Astrocyte (in vitro differentiated cells and primary cell): ENCODE results near the gene CHAF1B. TPM values are rescaled to one million over a fixed set of nuclear protein-coding genes. Genes with fewer than 3 reads are reported as not detected.

Source experiments
- DNase-seq: peaks from one replicate; pipeline ENCODE4 v3.0.0-alpha.2; 2010; ENCODE audit warnings: low read depth
- FAIRE-seq: peaks from 2 replicates; lab custom pipeline; 2011; peaks lifted over from hg19 to GRCh38; lab: Jason Lieb, UNC
- H2AFZ ChIP-seq: 2 replicates; pipeline ENCODE4 v1.6.0; 2012; ENCODE audit warnings: low read depth, low read length, inconsistent platforms
- H3K27ac ChIP-seq: 2 replicates; pipeline ENCODE4 v1.5.1; 2011; ENCODE audit warnings: low read depth, low read length, inconsistent platforms
- H3K27me3 ChIP-seq: 2 replicates; pipeline ENCODE4 v1.6.0; 2011; ENCODE audit warnings: low read length, inconsistent platforms; ENCODE audit not compliant: insufficient read depth
- H3K36me3 ChIP-seq: 2 replicates; pipeline ENCODE4 v1.5.1; 2011; ENCODE audit warnings: low read length, inconsistent platforms; ENCODE audit not compliant: insufficient read depth
- H3K4me1 ChIP-seq: 2 replicates; pipeline ENCODE4 v1.5.1; 2011; ENCODE audit warnings: low read length, inconsistent platforms; ENCODE audit not compliant: insufficient read depth
- H3K4me2 ChIP-seq: 2 replicates; pipeline ENCODE4 v1.6.0; 2012; ENCODE audit warnings: low read length, inconsistent platforms
- H3K4me3 ChIP-seq: 2 replicates; pipeline ENCODE4 v1.5.1; 2011; ENCODE audit warnings: low read depth, mild to moderate bottlenecking, low read length, inconsistent platforms; ENCODE audit not compliant: insufficient read depth
- H3K79me2 ChIP-seq: 2 replicates; pipeline ENCODE4 v1.6.0; 2012; ENCODE audit warnings: mild to moderate bottlenecking, low read length, inconsistent platforms; ENCODE audit not compliant: insufficient read depth
- H3K9ac ChIP-seq: 2 replicates; pipeline ENCODE4 v1.6.0; 2012; ENCODE audit warnings: mild to moderate bottlenecking, low read length, inconsistent platforms
- H3K9me3 ChIP-seq: 2 replicates; pipeline ENCODE4 v1.5.1; 2012; ENCODE audit warnings: low read depth, mild to moderate bottlenecking, low read length, inconsistent platforms; ENCODE audit not compliant: insufficient read depth
- H4K20me1 ChIP-seq: 2 replicates; pipeline ENCODE4 v1.6.0; 2012; ENCODE audit warnings: low read length, inconsistent platforms; ENCODE audit not compliant: insufficient read depth
- H3K27ac Mint-ChIP-seq: one replicate; pipeline ENCODE4 v1.8.0; 2021; ENCODE audit warnings: mild to moderate bottlenecking, mixed read lengths; ENCODE audit not compliant: unreplicated experiment
- H3K27me3 Mint-ChIP-seq: one replicate; pipeline ENCODE4 v1.8.0; 2021; ENCODE audit warnings: low read depth, mixed read lengths; ENCODE audit not compliant: unreplicated experiment
- H3K36me3 Mint-ChIP-seq: one replicate; pipeline ENCODE4 v1.8.0; 2021; ENCODE audit warnings: low read depth, mixed read lengths; ENCODE audit not compliant: unreplicated experiment
- H3K4me1 Mint-ChIP-seq: one replicate; pipeline ENCODE4 v1.8.0; 2021; ENCODE audit warnings: low read depth, mixed read lengths; ENCODE audit not compliant: unreplicated experiment
- H3K4me3 Mint-ChIP-seq: one replicate; pipeline ENCODE4 v1.8.0; 2021; ENCODE audit warnings: mild to moderate bottlenecking, moderate library complexity, mixed read lengths; ENCODE audit not compliant: unreplicated experiment
- H3K9me3 Mint-ChIP-seq: one replicate; pipeline ENCODE4 v1.8.0; 2021; ENCODE audit warnings: mild to moderate bottlenecking, mixed read lengths; ENCODE audit not compliant: unreplicated experiment
- EZH2 ChIP-seq: IDR thresholded peaks from 2 replicates; pipeline ENCODE4 v1.6.1; 2012; ENCODE audit warnings: mild to moderate bottlenecking, low read length, inconsistent platforms; ENCODE audit not compliant: insufficient read depth
- total RNA-seq: library from RNA; stranded (reverse); gene quantifications from 2 replicates; pipeline ENCODE4 v1.2.1, GENCODE V29; 2021
- TF ChIP-seq, protein P1 (sequence below): IDR thresholded peaks from 2 replicates; pipeline ENCODE4 v1.5.1; 2011; ENCODE audit warnings: low read depth, mild to moderate bottlenecking, inconsistent platforms, low read length, moderate library complexity; ENCODE audit not compliant: insufficient read depth

CHAF1B gene
- total RNA-seq, 1 donor from 2014 or later: 2.8 TPM

DNA sequence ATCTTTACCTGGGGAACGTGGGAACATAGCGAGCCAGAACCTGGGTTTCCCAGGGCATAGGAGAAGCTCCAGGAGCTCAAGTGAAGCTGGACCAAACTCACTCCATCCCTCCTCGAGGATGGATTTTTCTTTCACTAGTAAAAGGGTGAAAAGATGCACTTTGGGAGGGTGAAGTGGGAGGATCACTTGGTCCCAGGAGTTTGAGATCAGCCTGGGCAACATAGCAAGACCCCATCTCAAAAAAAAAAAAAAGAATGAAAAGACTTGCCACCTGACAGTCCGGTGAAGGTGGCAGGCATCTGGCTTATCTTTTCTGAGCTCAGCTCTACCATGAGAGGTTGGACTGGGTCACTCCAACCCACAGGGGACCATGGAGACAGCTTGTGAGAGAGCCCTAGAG lies 42.3 kb downstream of the CHAF1B start:
- Histone ChIP-seq H3K4me3 (no peak overlapping the region), H3K27me3 (no peaks in the 10 kb centered on the region), H3K79me2 (peaks cover 16% of the 10 kb centered on the region), H2AFZ (no peak overlapping the region), H3K9me3 (no peaks in the 10 kb centered on the region), H3K27ac (no peak overlapping the region), H3K4me1 (peaks cover 41% of the 10 kb centered on the region), H4K20me1 (no peaks in the 10 kb centered on the region), H3K4me2 (no peak overlapping the region), H3K36me3 (no peaks in the 10 kb centered on the region), H3K9ac (no peak overlapping the region)
- Mint-ChIP-seq H3K27me3 (no peaks in the 10 kb centered on the region), H3K4me1 (peaks cover 45% of the 10 kb centered on the region), H3K27ac (no peak overlapping the region), H3K4me3 (no peak overlapping the region), H3K36me3 (peaks cover 4% of the 10 kb centered on the region), H3K9me3 (no peaks in the 10 kb centered on the region)
- no peak for DNase-seq
- TF ChIP-seq EZH2: no peak
- TF ChIP-seq, protein P1, sequence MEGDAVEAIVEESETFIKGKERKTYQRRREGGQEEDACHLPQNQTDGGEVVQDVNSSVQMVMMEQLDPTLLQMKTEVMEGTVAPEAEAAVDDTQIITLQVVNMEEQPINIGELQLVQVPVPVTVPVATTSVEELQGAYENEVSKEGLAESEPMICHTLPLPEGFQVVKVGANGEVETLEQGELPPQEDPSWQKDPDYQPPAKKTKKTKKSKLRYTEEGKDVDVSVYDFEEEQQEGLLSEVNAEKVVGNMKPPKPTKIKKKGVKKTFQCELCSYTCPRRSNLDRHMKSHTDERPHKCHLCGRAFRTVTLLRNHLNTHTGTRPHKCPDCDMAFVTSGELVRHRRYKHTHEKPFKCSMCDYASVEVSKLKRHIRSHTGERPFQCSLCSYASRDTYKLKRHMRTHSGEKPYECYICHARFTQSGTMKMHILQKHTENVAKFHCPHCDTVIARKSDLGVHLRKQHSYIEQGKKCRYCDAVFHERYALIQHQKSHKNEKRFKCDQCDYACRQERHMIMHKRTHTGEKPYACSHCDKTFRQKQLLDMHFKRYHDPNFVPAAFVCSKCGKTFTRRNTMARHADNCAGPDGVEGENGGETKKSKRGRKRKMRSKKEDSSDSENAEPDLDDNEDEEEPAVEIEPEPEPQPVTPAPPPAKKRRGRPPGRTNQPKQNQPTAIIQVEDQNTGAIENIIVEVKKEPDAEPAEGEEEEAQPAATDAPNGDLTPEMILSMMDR: no peak
- no peak for FAIRE-seq

DNA sequence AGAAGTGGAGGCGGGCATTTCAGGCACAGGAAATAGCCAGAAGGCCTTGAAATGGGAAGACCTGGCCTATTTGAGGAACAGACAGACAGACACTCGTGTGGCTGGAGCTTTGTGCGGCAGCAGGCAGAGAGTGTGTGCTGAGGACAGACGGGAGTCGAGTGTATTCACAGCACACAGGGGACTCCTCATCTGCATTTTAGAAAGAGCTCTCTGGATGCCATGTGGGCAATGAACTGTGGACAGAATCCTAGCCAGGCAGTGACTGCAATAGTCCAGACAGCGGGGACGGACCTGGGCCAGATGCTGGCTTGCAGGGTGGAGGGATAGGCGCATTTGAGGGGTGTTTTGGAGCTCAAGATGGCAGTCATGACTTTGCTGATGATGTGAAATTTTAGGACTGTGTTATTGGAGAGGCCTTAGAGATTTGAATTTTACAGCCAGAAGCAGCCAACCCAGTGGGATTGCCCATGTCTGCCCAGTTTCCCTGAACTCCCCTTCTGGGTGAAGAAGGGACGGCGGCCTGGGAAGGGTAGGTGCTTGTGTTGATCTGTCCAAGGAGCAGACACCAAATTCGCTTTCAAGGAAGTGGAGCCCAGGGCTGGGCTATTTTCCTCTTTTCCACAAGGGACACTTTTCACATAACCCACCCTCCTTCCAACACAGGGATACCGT lies 43.7 kb downstream of the CHAF1B start:
- H4K20me1 ChIP-seq: no peaks in the 10 kb centered on the region
- no peaks in the 10 kb centered on the region for H3K27me3 ChIP-seq
- TF ChIP-seq, protein P1: no peak
- no peak for TF ChIP-seq EZH2
- H3K4me1 ChIP-seq: peaks cover 44% of the 10 kb centered on the region
- no peak overlapping the region for H2AFZ ChIP-seq
- Mint-ChIP-seq H3K4me3 (peak overlapping the region; percentile 84), H3K27ac (peak overlapping the region; percentile 100), H3K27me3 (no peaks in the 10 kb centered on the region), H3K9me3 (no peaks in the 10 kb centered on the region), H3K36me3 (peaks cover 4% of the 10 kb centered on the region), H3K4me1 (peaks cover 50% of the 10 kb centered on the region)
- FAIRE-seq (no peak), DNase-seq (peak; percentile 53)
- no peaks in the 10 kb centered on the region for H3K9me3 ChIP-seq
- peak overlapping the region; percentile 99 for H3K27ac ChIP-seq
- H3K79me2 ChIP-seq: peaks cover 22% of the 10 kb centered on the region
- peak overlapping the region; percentile 83 for H3K4me2 ChIP-seq
- H3K36me3 ChIP-seq: no peaks in the 10 kb centered on the region
- peak overlapping the region; percentile 54 for H3K4me3 ChIP-seq
- H3K9ac ChIP-seq: peak overlapping the region; percentile 91

DNA sequence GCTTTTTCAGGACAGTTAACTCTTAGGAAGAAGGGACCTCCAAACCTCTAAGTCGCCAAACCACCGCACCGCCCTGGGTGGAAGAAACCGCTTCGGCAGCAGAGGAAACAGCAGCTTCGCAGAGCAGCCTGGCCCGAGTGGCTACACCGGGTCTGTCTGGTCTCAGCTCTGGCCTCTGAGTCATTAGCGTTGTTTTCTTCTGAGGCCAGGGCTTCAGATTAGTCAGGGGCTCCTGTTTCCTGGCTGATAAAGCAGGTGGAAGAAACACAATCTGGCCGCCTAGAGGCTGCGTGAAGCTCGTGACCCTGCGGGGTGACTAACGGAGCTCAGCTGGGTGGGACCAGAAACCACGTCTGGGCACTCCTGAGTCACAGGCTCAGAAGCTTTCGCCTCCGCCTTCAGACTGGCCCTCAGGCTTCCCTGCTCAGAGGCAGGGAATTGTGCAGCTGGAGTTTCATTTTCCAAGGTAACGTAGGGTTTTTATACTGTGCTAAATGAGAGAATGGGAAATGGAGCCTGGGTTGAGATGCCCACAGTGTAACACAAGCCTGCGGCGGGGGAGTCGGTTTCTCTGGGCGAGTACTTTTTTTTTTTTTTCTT lies 44.9 kb downstream of the CHAF1B start:
- H3K27me3 ChIP-seq: no peaks in the 10 kb centered on the region
- peak overlapping the region; percentile 91 for H3K9ac ChIP-seq
- no peaks in the 10 kb centered on the region for H3K27me3 Mint-ChIP-seq
- H2AFZ ChIP-seq: no peak overlapping the region
- FAIRE-seq (peak; percentile 78), DNase-seq (peak; percentile 100)
- H3K36me3 Mint-ChIP-seq: peaks cover 4% of the 10 kb centered on the region
- peaks cover 56% of the 10 kb centered on the region for H3K4me1 Mint-ChIP-seq
- H3K27ac ChIP-seq: peak overlapping the region; percentile 99
- peak overlapping the region; percentile 100 for H3K27ac Mint-ChIP-seq
- H4K20me1 ChIP-seq: no peaks in the 10 kb centered on the region
- H3K4me2 ChIP-seq: peak overlapping the region; percentile 83
- H3K79me2 ChIP-seq: peaks cover 22% of the 10 kb centered on the region
- no peaks in the 10 kb centered on the region for H3K9me3 ChIP-seq
- TF ChIP-seq, protein P1: no peak
- TF ChIP-seq EZH2: no peak
- H3K9me3 Mint-ChIP-seq: no peaks in the 10 kb centered on the region
- no peaks in the 10 kb centered on the region for H3K36me3 ChIP-seq
- peak overlapping the region; percentile 84 for H3K4me3 Mint-ChIP-seq
- peak overlapping the region; percentile 54 for H3K4me3 ChIP-seq
- H3K4me1 ChIP-seq: peaks cover 52% of the 10 kb centered on the region
